Chondrocyte (in vitro differentiated cells): Measurements from ENCODE around the gene CSF3R. TPM values are rescaled to one million over a fixed set of nuclear protein-coding genes. Genes with fewer than 3 reads are reported as not detected.
"Not testable (repeated sequence)": the region's sequence is repeated elsewhere in the genome, so short reads cannot be mapped to it uniquely, and the experiment has no call there.

Experiments
- DNase-seq: peaks from one replicate; pipeline ENCODE4 v3.0.0; 2021; ENCODE audit warnings: mixed read lengths, low spot score
- H3K27ac Mint-ChIP-seq: one replicate; pipeline ENCODE4 v1.8.0; 2021; ENCODE audit warnings: mild to moderate bottlenecking, moderate library complexity, mixed read lengths; ENCODE audit not compliant: unreplicated experiment
- H3K27me3 Mint-ChIP-seq: 2 replicates; pipeline ENCODE4 v1.8.0; 2021; ENCODE audit warnings: low read depth, mixed read lengths
- H3K36me3 Mint-ChIP-seq: 2 replicates; pipeline ENCODE4 v1.8.0; 2021; ENCODE audit warnings: low read depth, mixed read lengths
- H3K4me1 Mint-ChIP-seq: 2 replicates; pipeline ENCODE4 v1.8.0; 2021; ENCODE audit warnings: low read depth, mild to moderate bottlenecking, mixed read lengths
- H3K4me3 Mint-ChIP-seq: one replicate; pipeline ENCODE4 v1.8.0; 2021; ENCODE audit warnings: mild to moderate bottlenecking, moderate library complexity, mixed read lengths; ENCODE audit not compliant: unreplicated experiment
- H3K9me3 Mint-ChIP-seq: 2 replicates; pipeline ENCODE4 v1.8.0; 2021; ENCODE audit warnings: low read depth, mixed read lengths
- total RNA-seq: library from RNA; stranded (reverse); gene quantifications from 3 replicates; pipeline ENCODE4 v1.2.1, GENCODE V29; 2021
- TF ChIP-seq, protein P1 (sequence below): fragments of 200-600 bp; sonication (generic); IDR thresholded peaks from 2 replicates; pipeline ENCODE4 v1.5.0; 2021; ENCODE audit warnings: antibody characterized with exemption, mild to moderate bottlenecking, moderate library complexity

CSF3R gene
- total RNA-seq, 1 donor from 2014 or later: not detected

DNA sequence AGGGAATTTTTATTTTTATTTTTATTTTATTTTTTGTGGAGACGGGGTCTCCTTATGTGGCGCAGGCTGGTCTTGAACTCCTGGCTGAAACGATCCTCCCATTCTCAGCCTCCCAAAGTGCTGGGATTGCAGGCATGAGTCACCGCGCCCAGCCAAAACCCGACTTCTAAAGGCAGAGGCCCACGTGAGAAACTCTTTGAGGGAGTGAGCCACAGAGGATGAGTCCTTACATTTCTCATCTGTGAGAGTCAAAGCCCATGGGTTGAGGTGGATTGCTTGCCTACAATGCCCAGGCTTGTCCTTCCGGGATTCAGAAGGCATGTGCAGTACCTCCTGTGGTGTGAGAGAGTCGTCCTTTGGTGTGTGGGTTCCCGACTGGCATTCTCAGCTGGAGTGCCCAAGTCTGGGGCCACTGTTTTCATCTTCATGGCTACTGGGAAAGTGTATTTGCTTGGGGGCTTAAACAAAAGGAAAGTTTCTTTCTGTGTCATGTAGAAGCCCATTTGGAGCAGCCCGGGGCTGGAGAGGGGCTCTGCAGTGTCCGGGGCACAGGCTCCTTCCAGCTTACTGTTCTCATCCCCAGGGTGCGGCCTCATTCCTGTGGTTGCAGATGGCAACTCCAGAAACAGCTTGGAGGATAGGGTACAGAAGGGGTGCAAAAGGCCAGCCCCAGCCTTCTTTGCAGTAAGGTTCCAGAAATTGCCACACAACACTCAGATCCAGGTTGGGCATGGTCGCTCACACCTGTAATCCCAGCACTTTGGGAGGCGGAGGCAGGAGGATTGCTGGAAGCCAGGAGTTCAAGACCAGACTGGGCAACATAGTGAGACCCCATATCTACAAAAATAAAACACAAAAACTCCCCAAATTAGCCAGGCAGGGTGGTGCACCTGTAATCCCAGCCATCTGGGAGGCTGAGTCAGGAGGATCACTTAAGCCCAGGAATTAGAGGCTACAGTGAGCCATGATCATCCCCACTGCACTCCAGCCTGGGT, 29.4 kb upstream of the CSF3R start:
- no peak for DNase-seq
- Mint-ChIP-seq H3K36me3 (no peaks in the 10 kb centered on the region), H3K9me3 (no peaks in the 10 kb centered on the region), H3K27me3 (peaks cover 26% of the 10 kb centered on the region), H3K27ac (no peak overlapping the region), H3K4me1 (no peaks in the 10 kb centered on the region), H3K4me3 (no peak overlapping the region)
- TF ChIP-seq, protein P1, sequence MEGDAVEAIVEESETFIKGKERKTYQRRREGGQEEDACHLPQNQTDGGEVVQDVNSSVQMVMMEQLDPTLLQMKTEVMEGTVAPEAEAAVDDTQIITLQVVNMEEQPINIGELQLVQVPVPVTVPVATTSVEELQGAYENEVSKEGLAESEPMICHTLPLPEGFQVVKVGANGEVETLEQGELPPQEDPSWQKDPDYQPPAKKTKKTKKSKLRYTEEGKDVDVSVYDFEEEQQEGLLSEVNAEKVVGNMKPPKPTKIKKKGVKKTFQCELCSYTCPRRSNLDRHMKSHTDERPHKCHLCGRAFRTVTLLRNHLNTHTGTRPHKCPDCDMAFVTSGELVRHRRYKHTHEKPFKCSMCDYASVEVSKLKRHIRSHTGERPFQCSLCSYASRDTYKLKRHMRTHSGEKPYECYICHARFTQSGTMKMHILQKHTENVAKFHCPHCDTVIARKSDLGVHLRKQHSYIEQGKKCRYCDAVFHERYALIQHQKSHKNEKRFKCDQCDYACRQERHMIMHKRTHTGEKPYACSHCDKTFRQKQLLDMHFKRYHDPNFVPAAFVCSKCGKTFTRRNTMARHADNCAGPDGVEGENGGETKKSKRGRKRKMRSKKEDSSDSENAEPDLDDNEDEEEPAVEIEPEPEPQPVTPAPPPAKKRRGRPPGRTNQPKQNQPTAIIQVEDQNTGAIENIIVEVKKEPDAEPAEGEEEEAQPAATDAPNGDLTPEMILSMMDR: no peak

DNA sequence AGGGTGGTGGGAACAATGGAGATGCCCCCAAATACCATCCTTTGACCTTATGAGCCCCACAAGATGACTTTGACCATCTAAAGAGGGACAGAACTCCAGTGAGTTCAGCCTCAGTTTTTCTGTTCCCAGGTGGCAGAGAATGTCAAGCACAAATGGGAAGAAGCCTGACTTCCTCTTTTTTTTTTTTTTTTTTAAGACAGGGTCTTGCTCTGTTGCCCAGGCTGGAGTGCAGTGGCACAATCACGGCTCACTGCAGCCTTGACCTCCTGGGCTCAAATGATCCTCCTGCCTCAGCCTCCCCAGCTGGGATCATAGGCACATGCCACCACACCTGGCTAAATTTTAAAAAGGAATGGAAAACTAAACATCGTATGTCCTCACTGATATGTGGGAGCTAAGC, 28.5 kb upstream of the CSF3R start:
- H3K9me3 Mint-ChIP-seq, H3K4me1 Mint-ChIP-seq, H3K36me3 Mint-ChIP-seq, DNase-seq, H3K27ac Mint-ChIP-seq, H3K4me3 Mint-ChIP-seq: not testable (repeated sequence)
- peaks cover 34% of the 10 kb centered on the region for H3K27me3 Mint-ChIP-seq

DNA sequence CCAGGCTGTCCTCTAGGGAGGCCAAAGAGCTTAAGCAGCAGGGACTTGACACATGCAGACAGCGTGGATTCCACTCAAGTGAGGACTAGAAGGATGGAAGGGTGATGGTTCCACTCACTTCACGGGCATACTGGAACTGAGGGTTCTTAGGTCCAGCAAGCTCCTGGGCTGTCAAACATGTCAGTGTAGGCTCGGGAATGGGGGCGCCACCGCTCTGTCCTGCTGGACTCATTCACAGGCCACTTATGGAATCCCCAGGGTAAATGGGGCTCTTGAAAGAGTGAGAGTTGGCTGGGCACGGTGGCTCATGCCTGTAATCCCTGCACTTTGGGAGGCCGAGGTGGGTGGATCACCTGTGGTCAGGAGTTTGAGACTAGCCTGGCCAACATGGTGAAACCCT, 27.7 kb upstream of the CSF3R start:
- no peak for DNase-seq
- H3K27me3 Mint-ChIP-seq: peaks cover 36% of the 10 kb centered on the region
- H3K4me3 Mint-ChIP-seq: no peak overlapping the region
- H3K9me3 Mint-ChIP-seq: no peaks in the 10 kb centered on the region
- no peaks in the 10 kb centered on the region for H3K36me3 Mint-ChIP-seq
- H3K4me1 Mint-ChIP-seq: no peaks in the 10 kb centered on the region
- no peak overlapping the region for H3K27ac Mint-ChIP-seq
- TF ChIP-seq, protein P1: no peak

DNA sequence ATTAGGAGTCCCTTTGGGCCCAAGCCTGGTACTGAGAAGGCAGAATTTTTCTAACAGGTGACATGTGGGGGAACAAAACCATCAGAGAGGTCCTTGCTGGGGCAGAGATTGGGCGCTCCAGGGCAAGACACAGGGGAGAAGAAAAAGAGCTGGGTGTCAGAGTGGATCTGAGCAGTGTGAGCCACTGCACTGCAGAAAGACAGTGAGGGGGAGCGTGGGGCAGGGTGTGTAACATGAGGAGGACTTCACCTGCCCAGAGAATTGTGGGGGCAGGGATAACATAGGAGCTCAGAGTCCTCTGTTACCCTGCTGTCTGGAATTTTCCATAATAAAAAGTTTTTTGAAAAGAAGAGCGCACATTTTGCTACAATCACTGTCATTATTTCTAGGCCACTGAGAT, 25.5 kb upstream of the CSF3R start:
- Mint-ChIP-seq H3K27me3 (peaks cover 41% of the 10 kb centered on the region), H3K36me3 (peaks cover 1% of the 10 kb centered on the region), H3K4me3 (no peak overlapping the region), H3K4me1 (no peaks in the 10 kb centered on the region), H3K9me3 (no peaks in the 10 kb centered on the region), H3K27ac (no peak overlapping the region)
- no peak for DNase-seq
- TF ChIP-seq, protein P1: no peak

DNA sequence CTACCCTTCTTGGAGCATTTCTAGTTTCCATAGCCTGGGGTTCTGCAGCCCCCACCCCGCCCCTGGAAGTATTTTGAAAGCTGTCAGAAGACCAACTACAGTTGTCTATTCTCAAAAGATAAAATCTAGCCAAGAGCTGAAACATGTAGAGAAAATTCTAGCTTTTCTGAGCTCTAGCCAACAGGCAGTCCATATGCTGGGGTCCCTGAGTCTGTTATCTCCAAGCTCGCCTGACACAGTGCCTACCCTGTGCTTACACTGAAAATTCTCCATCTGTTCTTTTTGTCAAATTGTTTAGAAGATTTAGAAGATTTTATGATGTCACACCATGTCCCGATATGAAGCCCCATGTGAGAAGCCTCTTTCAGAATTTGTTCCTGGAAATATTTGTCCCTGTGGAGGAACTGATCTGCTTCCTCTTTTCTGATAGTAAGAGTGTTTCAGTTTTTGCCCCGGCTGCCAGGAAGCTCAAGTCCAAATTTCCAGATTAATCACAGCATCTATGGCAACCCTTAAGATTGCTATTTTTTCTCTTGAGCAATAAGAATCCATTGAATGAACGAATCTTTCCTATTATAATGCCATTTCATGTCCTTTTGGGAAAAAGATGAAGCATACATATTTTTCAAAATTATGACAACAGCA, 23.7 kb upstream of the CSF3R start:
- no peak for DNase-seq
- Mint-ChIP-seq H3K9me3 (no peaks in the 10 kb centered on the region), H3K4me3 (no peak overlapping the region), H3K27ac (no peak overlapping the region), H3K27me3 (peaks cover 48% of the 10 kb centered on the region), H3K36me3 (peaks cover 1% of the 10 kb centered on the region), H3K4me1 (no peaks in the 10 kb centered on the region)
- TF ChIP-seq, protein P1: no peak
